Ishikawa (cell line): ENCODE data around the gene TMEM178B.

Source experiments
- CEBPB ChIP-seq: IDR thresholded peaks from 2 replicates; pipeline ENCODE4 v1.6.1; 2012
- CREB1 ChIP-seq: IDR thresholded peaks from 2 replicates; pipeline ENCODE4 v1.6.1; 2012; ENCODE audit warnings: low read depth
- EGR1 ChIP-seq: IDR thresholded peaks from 2 replicates; pipeline ENCODE4 v1.6.1; 2012
- EP300 ChIP-seq: IDR thresholded peaks from 2 replicates; pipeline ENCODE4 v1.6.1; 2012; ENCODE audit warnings: borderline replicate concordance
- FOXM1 ChIP-seq: IDR thresholded peaks from 2 replicates; pipeline ENCODE4 v1.6.1; 2012; ENCODE audit warnings: low read depth, borderline replicate concordance
- MAX ChIP-seq: IDR thresholded peaks from 2 replicates; pipeline ENCODE4 v1.6.1; 2012
- NFIC ChIP-seq: IDR thresholded peaks from 2 replicates; pipeline ENCODE4 v1.6.1; 2012
- RAD21 ChIP-seq: IDR thresholded peaks from 2 replicates; pipeline ENCODE4 v1.6.1; 2012; ENCODE audit warnings: low read depth
- REST ChIP-seq: IDR thresholded peaks from 2 replicates; pipeline ENCODE4 v1.6.1; 2012; ENCODE audit warnings: low read depth, mild to moderate bottlenecking
- TAF1 ChIP-seq: IDR thresholded peaks from 2 replicates; pipeline ENCODE4 v1.6.1; 2012; ENCODE audit warnings: low read depth, mild to moderate bottlenecking
- TCF12 ChIP-seq: IDR thresholded peaks from 2 replicates; pipeline ENCODE4 v1.6.1; 2012; ENCODE audit warnings: low read depth
- TEAD4 ChIP-seq: IDR thresholded peaks from 2 replicates; pipeline ENCODE4 v1.6.1; 2012
- USF1 ChIP-seq: IDR thresholded peaks from 2 replicates; pipeline ENCODE4 v1.6.1; 2012
- YY1 ChIP-seq: IDR thresholded peaks from 2 replicates; pipeline ENCODE4 v1.6.1; 2012; ENCODE audit warnings: low read depth
- ZBTB7A ChIP-seq: IDR thresholded peaks from 2 replicates; pipeline ENCODE4 v1.6.1; 2012; ENCODE audit warnings: low read depth

TMEM178B gene

GRCh38 chr7:141262101-141263090 is 188.5 kb downstream of the TMEM178B start:
- no peak for TF ChIP-seq YY1
- no peak for TF ChIP-seq TAF1
- TF ChIP-seq EGR1: no peak
- no peak for TF ChIP-seq CREB1
- no peak for TF ChIP-seq RAD21

- TF ChIP-seq NFIC: no peak
Observed at GRCh38 chr7:141263508-141263907, 189.6 kb downstream of the TMEM178B start.

GRCh38 chr7:141263983-141264382 is 190.1 kb downstream of the TMEM178B start:
- TF ChIP-seq REST (no peak), MAX (no peak), RAD21 (no peak), USF1 (no peak), ZBTB7A (no peak), FOXM1 (no peak), YY1 (no peak), EGR1 (no peak), NFIC (no peak), CREB1 (no peak), TEAD4 (no peak), TAF1 (no peak)

- TF ChIP-seq TCF12: no peak
- no peak for TF ChIP-seq YY1
- no peak for TF ChIP-seq EP300
- no peak for TF ChIP-seq TAF1
- no peak for TF ChIP-seq TEAD4
- TF ChIP-seq CREB1: no peak
- no peak for TF ChIP-seq EGR1
- no peak for TF ChIP-seq CEBPB
- no peak for TF ChIP-seq FOXM1
- TF ChIP-seq REST: no peak
- no peak for TF ChIP-seq USF1
- TF ChIP-seq NFIC: no peak
- no peak for TF ChIP-seq ZBTB7A
- no peak for TF ChIP-seq RAD21
- no peak for TF ChIP-seq MAX
Observed at GRCh38 chr7:141264511-141264910, 190.6 kb downstream of the TMEM178B start.

- TF ChIP-seq RAD21 (no peak), ZBTB7A (no peak), TCF12 (no peak), EGR1 (no peak), CEBPB (no peak), USF1 (no peak), EP300 (no peak), TAF1 (no peak), MAX (no peak), REST (no peak), CREB1 (no peak), FOXM1 (no peak), NFIC (no peak), TEAD4 (no peak), YY1 (no peak)
Observed at GRCh38 chr7:141265668-141266067, 191.8 kb downstream of the TMEM178B start.
